SJSA1 (cell line): ENCODE measurements around the gene PIGL. TPM values are rescaled to one million over a fixed set of nuclear protein-coding genes. Genes with fewer than 3 reads are reported as not detected.
A peak's percentile ranks its signal among the peaks of the same experiment; 100 is the strongest.

ENCODE experiments used
- DNase-seq, 2 experiments: peaks; one replicate each; pipeline ENCODE4 v3.0.0-alpha.2; 2015 to 2020; ENCODE audit warnings: low spot score in 2 of 2, low read depth in 1 of 2
- H3K27ac ChIP-seq: fragments of 250-450 bp; sonication (Bioruptor Pico); 2 replicates; pipeline ENCODE4 v1.5.1; 2020; ENCODE audit warnings: mild to moderate bottlenecking, moderate library complexity
- H3K27me3 ChIP-seq: fragments of 250-450 bp; sonication (Bioruptor Pico); replicated peaks from 2 replicates; pipeline ENCODE4 v1.5.1; 2020; ENCODE audit warnings: mild to moderate bottlenecking, moderate library complexity
- H3K36me3 ChIP-seq: fragments of 250-450 bp; sonication (Bioruptor Pico); 2 replicates; pipeline ENCODE4 v1.5.1; 2020; ENCODE audit warnings: mild to moderate bottlenecking
- H3K4me1 ChIP-seq: fragments of 250-450 bp; sonication (Bioruptor Pico); replicated peaks from 2 replicates; pipeline ENCODE4 v1.6.1; 2021; ENCODE audit warnings: mild to moderate bottlenecking
- H3K4me3 ChIP-seq: fragments of 250-450 bp; sonication (Bioruptor Pico); 2 replicates; pipeline ENCODE4 v1.5.1; 2020; ENCODE audit warnings: mild to moderate bottlenecking
- H3K9me3 ChIP-seq: fragments of 250-450 bp; sonication (Bioruptor Pico); replicated peaks from 2 replicates; pipeline ENCODE4 v1.5.1; 2020; ENCODE audit warnings: mild to moderate bottlenecking
- total RNA-seq: library from RNA; depleted of rRNA; stranded (reverse); fragments of >200 nt; shearing (Covaris generic); gene quantifications from 2 replicates; pipeline ENCODE4 v1.2.3, GENCODE V29; 2014

PIGL gene
- total RNA-seq, 1 experiment from 2014 or later, result 15.9 TPM

DNA sequence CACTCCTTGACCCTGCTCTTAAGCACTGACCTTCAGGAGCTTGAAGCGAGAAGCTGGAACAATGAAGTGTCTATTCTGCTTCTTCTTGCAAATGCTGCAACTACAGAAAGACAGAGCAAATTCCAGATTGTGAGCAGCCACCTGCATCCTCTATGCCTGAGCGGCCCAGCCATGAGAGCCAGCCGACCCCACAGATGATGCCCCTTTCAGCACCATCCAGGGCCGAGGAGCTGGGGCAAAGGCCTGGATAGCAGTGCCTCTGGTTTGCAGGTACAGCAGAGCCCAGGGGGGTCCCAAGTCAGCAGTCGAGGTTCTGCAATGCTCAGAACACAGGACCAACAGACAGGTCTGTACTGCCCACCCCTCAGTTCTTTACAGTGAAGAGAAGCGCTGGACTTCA, 131.6 kb downstream of the PIGL start:
- no peaks in the 10 kb centered on the region; the same call in 1 of the 2 replicates for H3K9me3 ChIP-seq
- no peak overlapping the region for H3K27ac ChIP-seq
- no peak overlapping the region for H3K4me3 ChIP-seq
- no peaks in the 10 kb centered on the region for H3K27me3 ChIP-seq
- peaks cover 17% of the 10 kb centered on the region for H3K4me1 ChIP-seq
- no peak for DNase-seq
- H3K36me3 ChIP-seq, result peaks cover 13% of the 10 kb centered on the region

DNA sequence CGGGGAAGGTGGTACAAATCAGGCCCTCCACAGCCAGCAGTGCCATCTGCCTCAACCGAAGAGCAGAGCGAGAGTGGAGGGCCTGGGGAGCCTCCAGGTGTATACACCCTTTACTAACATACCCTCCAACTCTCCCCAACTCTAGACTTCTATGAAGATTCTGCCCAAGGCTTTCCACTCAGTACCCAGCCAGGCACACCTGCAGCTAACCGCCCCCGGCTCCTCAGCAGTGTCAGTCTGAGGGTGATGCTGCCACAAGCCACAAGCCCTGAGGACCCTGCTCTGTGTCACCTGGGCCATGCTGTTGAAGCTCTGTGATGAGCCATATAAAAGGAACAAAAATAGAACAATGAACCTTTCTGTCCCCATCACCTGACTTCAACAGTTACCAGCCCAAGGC, 132.4 kb downstream of the PIGL start:
- H3K27ac ChIP-seq, result no peak overlapping the region
- H3K36me3 ChIP-seq, result peaks cover 13% of the 10 kb centered on the region
- no peak overlapping the region for H3K4me3 ChIP-seq
- H3K27me3 ChIP-seq, result no peaks in the 10 kb centered on the region
- no peak for DNase-seq
- no peaks in the 10 kb centered on the region; the same call in 1 of the 2 replicates for H3K9me3 ChIP-seq
- peaks cover 18% of the 10 kb centered on the region for H3K4me1 ChIP-seq

GRCh38 chr17:16351831-16352230, 134.8 kb downstream of the PIGL start:
- Histone ChIP-seq H3K9me3 (no peaks in the 10 kb centered on the region; the same call in 1 of the 2 replicates), H3K27ac (no peak overlapping the region), H3K36me3 (peaks cover 10% of the 10 kb centered on the region), H3K27me3 (no peaks in the 10 kb centered on the region), H3K4me3 (peak overlapping the region; percentile 94), H3K4me1 (peaks cover 18% of the 10 kb centered on the region)
- no peak for DNase-seq

DNA sequence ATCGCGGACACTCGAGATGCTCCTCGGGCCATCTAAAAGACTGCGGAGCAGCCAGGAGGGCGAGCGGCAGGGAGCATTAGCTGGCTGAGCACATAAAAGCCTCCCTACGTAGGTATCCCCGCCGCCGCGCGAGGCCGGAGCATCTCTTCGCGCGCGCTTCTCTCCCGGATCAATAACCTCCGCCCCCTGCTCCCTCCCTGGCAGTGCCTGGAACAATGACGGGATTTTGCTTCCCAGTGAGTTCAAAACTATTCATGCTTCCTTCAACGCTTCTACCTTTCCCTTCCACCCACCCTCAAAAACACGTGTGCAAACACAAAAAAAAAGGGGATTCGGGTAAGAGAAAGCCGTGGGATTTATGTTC, 135.3 kb downstream of the PIGL start:
- peak in 1 of 2 experiments; percentile 44 for DNase-seq
- H3K27ac ChIP-seq, result 0 out of 2 replicates have a peak overlapping the region, but pooled peaks have one; percentile 16
- no peaks in the 10 kb centered on the region for H3K27me3 ChIP-seq
- H3K36me3 ChIP-seq, result peaks cover 10% of the 10 kb centered on the region
- H3K4me3 ChIP-seq, result peak overlapping the region; percentile 94
- peaks cover 18% of the 10 kb centered on the region for H3K4me1 ChIP-seq
- no peaks in the 10 kb centered on the region; the same call in 1 of the 2 replicates for H3K9me3 ChIP-seq

- DNase-seq, result peak; percentile 46 to 62
- Histone ChIP-seq H3K27me3 (no peaks in the 10 kb centered on the region), H3K9me3 (no peaks in the 10 kb centered on the region; the same call in 1 of the 2 replicates), H3K4me1 (peaks cover 18% of the 10 kb centered on the region), H3K27ac (peak overlapping the region; percentile 16; the same call in 1 of the 2 replicates), H3K36me3 (peaks cover 10% of the 10 kb centered on the region), H3K4me3 (peak overlapping the region; percentile 94)
Observed at GRCh38 chr17:16352667-16353316, 135.8 kb downstream of the PIGL start.

- no peaks in the 10 kb centered on the region for H3K27me3 ChIP-seq
- DNase-seq, result peak; percentile 5 to 44
- peak within 1 kb of the TSS; percentile 16; the same call in 1 of the 2 replicates for H3K27ac ChIP-seq
- peaks cover 18% of the 10 kb centered on the region for H3K4me1 ChIP-seq
- H3K4me3 ChIP-seq, result peak within 1 kb of the TSS; percentile 94
- H3K36me3 ChIP-seq, result peaks cover 10% of the 10 kb centered on the region
- H3K9me3 ChIP-seq, result no peaks in the 10 kb centered on the region; the same call in 1 of the 2 replicates
Observed at GRCh38 chr17:16353317-16354174, 136.5 kb downstream of the PIGL start, which contains the start of gene CENPV. Gene CENPV, minus strand, starts transcription at chr17:16353469. Its CDS starts 33 bp downstream, at chr17:16353436.

DNA sequence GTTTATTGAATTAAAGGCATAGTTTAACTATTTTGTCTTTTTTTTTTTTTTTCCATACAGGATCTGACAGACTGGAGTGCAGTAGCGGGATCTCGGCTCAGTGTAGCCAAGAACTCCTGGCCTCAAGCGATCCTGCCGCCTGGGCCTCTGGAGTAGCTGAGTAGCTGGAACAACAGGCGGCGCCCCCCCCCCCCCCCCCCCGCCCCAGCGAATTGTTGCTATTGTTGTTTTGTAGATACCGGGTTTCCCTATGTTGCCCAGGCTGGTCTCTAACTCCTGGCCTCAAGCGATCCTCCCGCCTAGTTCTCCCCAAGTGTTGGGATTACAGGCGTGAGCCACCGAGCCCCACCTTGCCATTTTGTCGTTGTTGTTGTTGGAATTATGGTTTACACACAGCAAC, 137.6 kb downstream of the PIGL start:
- no peak overlapping the region for H3K4me3 ChIP-seq
- no peak overlapping the region for H3K27ac ChIP-seq
- no peak for DNase-seq
- no peaks in the 10 kb centered on the region; the same call in 1 of the 2 replicates for H3K9me3 ChIP-seq
- no peaks in the 10 kb centered on the region for H3K27me3 ChIP-seq
- peaks cover 18% of the 10 kb centered on the region for H3K4me1 ChIP-seq
- peaks cover 10% of the 10 kb centered on the region for H3K36me3 ChIP-seq

GRCh38 chr17:16358394-16358793, 141.4 kb downstream of the PIGL start:
- DNase-seq, result no peak
- Histone ChIP-seq H3K27me3 (no peaks in the 10 kb centered on the region), H3K4me3 (no peak overlapping the region), H3K9me3 (no peaks in the 10 kb centered on the region), H3K36me3 (no peaks in the 10 kb centered on the region), H3K27ac (no peak overlapping the region), H3K4me1 (peaks cover 3% of the 10 kb centered on the region; the same call in 1 of the 2 replicates)

GRCh38 chr17:16361874-16362273, 144.9 kb downstream of the PIGL start:
- H3K4me1 ChIP-seq, result no peaks in the 10 kb centered on the region
- no peaks in the 10 kb centered on the region for H3K27me3 ChIP-seq
- H3K36me3 ChIP-seq, result no peaks in the 10 kb centered on the region
- no peaks in the 10 kb centered on the region for H3K9me3 ChIP-seq
- no peak for DNase-seq
- H3K27ac ChIP-seq, result no peak overlapping the region
- H3K4me3 ChIP-seq, result no peak overlapping the region

- DNase-seq, result peak; percentile 50 to 72
Observed at GRCh38 chr17:16363749-16364536, 146.9 kb downstream of the PIGL start.

DNA sequence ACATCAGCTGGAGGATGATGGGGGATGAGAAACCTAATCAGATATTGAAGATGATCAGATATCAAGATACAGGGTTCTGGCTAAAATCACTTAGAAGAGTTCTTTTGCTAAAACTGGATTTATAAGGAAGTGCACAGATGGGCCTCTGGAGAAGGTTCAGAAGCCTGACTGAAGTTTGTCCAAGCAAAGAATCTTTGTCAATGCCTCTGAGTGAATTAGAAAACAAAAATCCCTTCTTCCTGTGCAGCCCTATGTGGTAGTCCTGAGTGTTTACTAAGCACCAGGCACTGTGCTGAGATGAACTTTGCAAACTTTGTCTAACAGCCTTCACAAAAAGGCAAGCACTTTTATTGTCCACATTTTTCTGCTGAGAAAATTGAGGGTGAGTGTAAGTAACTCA, 147.6 kb downstream of the PIGL start:
- H3K27me3 ChIP-seq, result no peaks in the 10 kb centered on the region

More at GRCh38 chr17:16363749-16364536, 146.9 kb downstream of the PIGL start:
- H3K9me3 ChIP-seq, result no peaks in the 10 kb centered on the region
- H3K4me3 ChIP-seq, result no peak overlapping the region
- no peaks in the 10 kb centered on the region for H3K36me3 ChIP-seq
- H3K27me3 ChIP-seq, result no peaks in the 10 kb centered on the region
- no peaks in the 10 kb centered on the region for H3K4me1 ChIP-seq
- H3K27ac ChIP-seq, result no peak overlapping the region

GRCh38 chr17:16371742-16372141, 154.7 kb downstream of the PIGL start:
- no peaks in the 10 kb centered on the region for H3K27me3 ChIP-seq
- DNase-seq, result no peak
- H3K36me3 ChIP-seq, result no peaks in the 10 kb centered on the region
- no peaks in the 10 kb centered on the region for H3K4me1 ChIP-seq
- no peaks in the 10 kb centered on the region for H3K9me3 ChIP-seq
- no peak overlapping the region for H3K4me3 ChIP-seq
- H3K27ac ChIP-seq, result no peak overlapping the region

More for the DNA sequence above, 147.6 kb downstream of the PIGL start:
- Histone ChIP-seq H3K9me3 (no peaks in the 10 kb centered on the region), H3K4me1 (no peaks in the 10 kb centered on the region), H3K4me3 (no peak overlapping the region), H3K27ac (no peak overlapping the region), H3K36me3 (no peaks in the 10 kb centered on the region)
- no peak for DNase-seq

- H3K36me3 ChIP-seq, result no peaks in the 10 kb centered on the region
- no peak overlapping the region for H3K27ac ChIP-seq
- DNase-seq, result no peak
- H3K4me3 ChIP-seq, result no peak overlapping the region
- no peaks in the 10 kb centered on the region for H3K27me3 ChIP-seq
- peaks cover 4% of the 10 kb centered on the region; the same call in 1 of the 2 replicates for H3K4me1 ChIP-seq
- H3K9me3 ChIP-seq, result no peaks in the 10 kb centered on the region
Observed at GRCh38 chr17:16374146-16374938, 157.3 kb downstream of the PIGL start.
